ENCODE measurements around the gene ADAP1.

The ADAP1 gene

GRCh38 chr7:918441-919113 lies 35.9 kb downstream of the ADAP1 start:
- TF ChIP-seq, protein P1, sequence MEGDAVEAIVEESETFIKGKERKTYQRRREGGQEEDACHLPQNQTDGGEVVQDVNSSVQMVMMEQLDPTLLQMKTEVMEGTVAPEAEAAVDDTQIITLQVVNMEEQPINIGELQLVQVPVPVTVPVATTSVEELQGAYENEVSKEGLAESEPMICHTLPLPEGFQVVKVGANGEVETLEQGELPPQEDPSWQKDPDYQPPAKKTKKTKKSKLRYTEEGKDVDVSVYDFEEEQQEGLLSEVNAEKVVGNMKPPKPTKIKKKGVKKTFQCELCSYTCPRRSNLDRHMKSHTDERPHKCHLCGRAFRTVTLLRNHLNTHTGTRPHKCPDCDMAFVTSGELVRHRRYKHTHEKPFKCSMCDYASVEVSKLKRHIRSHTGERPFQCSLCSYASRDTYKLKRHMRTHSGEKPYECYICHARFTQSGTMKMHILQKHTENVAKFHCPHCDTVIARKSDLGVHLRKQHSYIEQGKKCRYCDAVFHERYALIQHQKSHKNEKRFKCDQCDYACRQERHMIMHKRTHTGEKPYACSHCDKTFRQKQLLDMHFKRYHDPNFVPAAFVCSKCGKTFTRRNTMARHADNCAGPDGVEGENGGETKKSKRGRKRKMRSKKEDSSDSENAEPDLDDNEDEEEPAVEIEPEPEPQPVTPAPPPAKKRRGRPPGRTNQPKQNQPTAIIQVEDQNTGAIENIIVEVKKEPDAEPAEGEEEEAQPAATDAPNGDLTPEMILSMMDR (conservative IDR thresholded peaks at IDR 0.05; ENCODE audit: low read length), result no peak
- no peak for TF ChIP-seq EZH2phosphoT487 (IDR thresholded peaks at IDR 0.05; ENCODE audit: borderline replicate concordance)
- no peaks in the 10 kb centered on the region for H3F3A ChIP-seq (ENCODE audit: low read depth)
- no peak overlapping the region for H3K9ac ChIP-seq (ENCODE audit: low read depth, low read length, poor library complexity, severe bottlenecking)
- peaks cover 29% of the 10 kb centered on the region for H3K4me1 ChIP-seq (ENCODE audit: insufficient read depth, low read length, poor library complexity, severe bottlenecking)
- H3K4me3 ChIP-seq (ENCODE audit: low read length, poor library complexity, severe bottlenecking), result no peak overlapping the region
- H3K79me2 ChIP-seq (ENCODE audit: insufficient read depth, low read length), result peaks cover 6% of the 10 kb centered on the region; the same call in 1 of the 2 replicates
- H3K9me2 ChIP-seq (replicated peaks; ENCODE audit: low read depth, low read length), result no peaks in the 10 kb centered on the region
- no peaks in the 10 kb centered on the region for H3K27me3 ChIP-seq (ENCODE audit: insufficient read depth, low read length, poor library complexity, severe bottlenecking)
- H4K20me1 ChIP-seq (ENCODE audit: insufficient read depth, low read length, poor library complexity, severe bottlenecking), result no peaks in the 10 kb centered on the region
- no peak overlapping the region for H3K4me2 ChIP-seq (ENCODE audit: low read depth, low read length, poor library complexity, severe bottlenecking)
- H3K36me3 ChIP-seq (ENCODE audit: insufficient read depth, low read length), result no peaks in the 10 kb centered on the region
- no peaks in the 10 kb centered on the region for H3K9me3 ChIP-seq (ENCODE audit: insufficient read depth, low read depth, low read length)
- H2AFZ ChIP-seq (ENCODE audit: low read length), result no peak overlapping the region

DNA sequence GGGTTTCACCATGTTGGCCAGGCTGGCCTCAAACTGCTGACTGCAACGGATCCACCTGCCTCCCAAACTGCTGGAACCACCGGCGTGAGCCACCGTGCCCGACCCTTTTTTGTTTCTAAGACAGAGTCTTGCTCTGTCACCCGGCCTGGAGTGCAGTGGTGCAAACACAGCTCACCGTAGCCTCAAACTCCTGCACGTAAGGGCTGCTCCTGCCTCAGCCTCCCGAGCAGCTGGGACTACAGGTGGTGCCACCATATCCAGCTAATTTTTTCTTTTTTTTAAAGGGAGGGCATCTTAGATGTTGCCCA lies 36.4 kb downstream of the ADAP1 start:
- Histone ChIP-seq H3K9me3 (ENCODE audit: insufficient read depth, low read depth, low read length) (no peaks in the 10 kb centered on the region), H4K20me1 (ENCODE audit: insufficient read depth, low read length, poor library complexity, severe bottlenecking) (no peaks in the 10 kb centered on the region), H3K79me2 (ENCODE audit: insufficient read depth, low read length) (peaks cover 6% of the 10 kb centered on the region; the same call in 1 of the 2 replicates), H3K36me3 (ENCODE audit: insufficient read depth, low read length) (no peaks in the 10 kb centered on the region), H2AFZ (ENCODE audit: low read length) (no peak overlapping the region), H3K9ac (ENCODE audit: low read depth, low read length, poor library complexity, severe bottlenecking) (no peak overlapping the region), H3K4me3 (ENCODE audit: low read length, poor library complexity, severe bottlenecking) (no peak overlapping the region), H3K4me1 (ENCODE audit: insufficient read depth, low read length, poor library complexity, severe bottlenecking) (peaks cover 27% of the 10 kb centered on the region), H3K9me2 (replicated peaks; ENCODE audit: low read depth, low read length) (no peaks in the 10 kb centered on the region), H3F3A (ENCODE audit: low read depth) (no peaks in the 10 kb centered on the region), H3K4me2 (ENCODE audit: low read depth, low read length, poor library complexity, severe bottlenecking) (no peak overlapping the region), H3K27me3 (ENCODE audit: insufficient read depth, low read length, poor library complexity, severe bottlenecking) (no peaks in the 10 kb centered on the region)
- no peak for TF ChIP-seq EZH2phosphoT487 (IDR thresholded peaks at IDR 0.05; ENCODE audit: borderline replicate concordance)
- TF ChIP-seq, protein P1 (conservative IDR thresholded peaks at IDR 0.05; ENCODE audit: low read length), result no peak

GRCh38 chr7:917255-918117 lies 37.0 kb downstream of the ADAP1 start:
- H4K20me1 ChIP-seq (ENCODE audit: insufficient read depth, low read length, poor library complexity, severe bottlenecking), result no peaks in the 10 kb centered on the region
- no peak overlapping the region for H2AFZ ChIP-seq (ENCODE audit: low read length)
- TF ChIP-seq, protein P1 (conservative IDR thresholded peaks at IDR 0.05; ENCODE audit: low read length), result no peak
- TF ChIP-seq EZH2phosphoT487 (IDR thresholded peaks at IDR 0.05; ENCODE audit: borderline replicate concordance), result no peak
- H3K36me3 ChIP-seq (ENCODE audit: insufficient read depth, low read length), result no peaks in the 10 kb centered on the region
- H3K4me3 ChIP-seq (ENCODE audit: low read length, poor library complexity, severe bottlenecking), result no peak overlapping the region
- H3K27me3 ChIP-seq (ENCODE audit: insufficient read depth, low read length, poor library complexity, severe bottlenecking), result no peaks in the 10 kb centered on the region
- H3F3A ChIP-seq (ENCODE audit: low read depth), result no peaks in the 10 kb centered on the region
- H3K9me3 ChIP-seq (ENCODE audit: insufficient read depth, low read depth, low read length), result no peaks in the 10 kb centered on the region
- peaks cover 23% of the 10 kb centered on the region for H3K4me1 ChIP-seq (ENCODE audit: insufficient read depth, low read length, poor library complexity, severe bottlenecking)
- H3K79me2 ChIP-seq (ENCODE audit: insufficient read depth, low read length), result peaks cover 6% of the 10 kb centered on the region; the same call in 1 of the 2 replicates
- H3K4me2 ChIP-seq (ENCODE audit: low read depth, low read length, poor library complexity, severe bottlenecking), result no peak overlapping the region
- H3K9me2 ChIP-seq (replicated peaks; ENCODE audit: low read depth, low read length), result no peaks in the 10 kb centered on the region
- H3K9ac ChIP-seq (ENCODE audit: low read depth, low read length, poor library complexity, severe bottlenecking), result no peak overlapping the region

Data from Loucy (cell line).